Measurements from ENCODE around the gene POLR2I. TPM values are rescaled to one million over a fixed set of nuclear protein-coding genes. Genes with fewer than 3 reads are reported as not detected.

The POLR2I gene
- total RNA-seq, 2 experiments from 2014 or later, result 68.4 to 76.5 TPM

DNA sequence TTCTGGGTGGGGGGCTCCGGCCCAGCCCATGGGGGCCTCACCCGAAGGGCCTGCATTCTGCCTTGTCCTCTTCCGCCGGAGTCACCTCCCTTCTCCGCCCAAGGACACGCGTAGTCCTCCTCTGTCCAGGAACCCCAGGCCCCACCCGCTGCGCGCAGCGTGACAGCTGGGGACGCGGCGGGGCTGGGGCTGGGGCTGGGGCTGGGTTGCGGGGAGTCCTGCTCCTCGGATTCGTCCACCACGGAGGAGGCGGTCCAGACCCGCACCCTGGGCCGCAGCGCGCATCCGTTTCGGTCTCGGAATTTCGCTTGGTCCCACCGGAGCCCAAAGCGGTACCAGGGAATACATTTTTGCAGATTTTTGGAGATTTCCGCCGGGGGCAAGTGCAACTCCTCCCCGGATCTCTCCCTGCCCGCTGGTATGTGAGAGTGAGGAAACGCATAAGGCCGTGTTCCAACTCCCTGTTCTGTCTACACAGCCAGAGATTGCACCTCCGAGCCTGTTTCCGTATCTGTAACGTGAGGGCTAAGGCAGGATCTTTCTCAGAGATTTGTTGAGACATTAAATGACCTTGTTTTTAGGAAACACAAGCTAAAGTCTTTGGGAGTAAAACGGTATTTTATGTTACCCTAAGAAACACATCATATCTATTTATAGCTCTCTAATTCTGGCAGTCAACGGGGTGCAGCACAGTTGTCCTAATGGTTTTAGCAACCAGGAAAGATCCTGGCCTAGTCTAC is 37.8 kb upstream of the POLR2I start, which contains the start of gene COX7A1:
Gene COX7A1 (minus strand): TSS at position 96 of the 740 bp plus-strand sequence. CDS start 40 bp downstream, at position 56.
- no peak for TF ChIP-seq CTCF (IDR thresholded peaks at IDR 0.05)
- H3K4me1 Mint-ChIP-seq (ENCODE audit: low read depth), result no peaks in the 10 kb centered on the region
- H3K27me3 Mint-ChIP-seq, result no peaks in the 10 kb centered on the region
- ChIA-PET CTCF (interaction anchor here (2.2 to 2.3 kb wide), 2 partner anchors 17 to 25 kb away, joined by 9 to 12 read pairs; no protein-coding TSS in a partner anchor), POLR2A (interaction anchor here (0.9 to 1.0 kb wide), 2 partner anchors 8 to 22 kb away, joined by 3 read pairs; no protein-coding TSS in a partner anchor)
- H3K36me3 Mint-ChIP-seq (ENCODE audit: low read depth), result peaks cover 21% of the 10 kb centered on the region
- intact Hi-C loops (cut with micrococcal nuclease), result no loop called here
- H3K27ac Mint-ChIP-seq, result no peak within 1 kb of the TSS
- ATAC-seq, result no peak
- no peak for DNase-seq
- H3K4me3 Mint-ChIP-seq, result no peak within 1 kb of the TSS
- no peaks in the 10 kb centered on the region for H3K9me3 Mint-ChIP-seq

DNA sequence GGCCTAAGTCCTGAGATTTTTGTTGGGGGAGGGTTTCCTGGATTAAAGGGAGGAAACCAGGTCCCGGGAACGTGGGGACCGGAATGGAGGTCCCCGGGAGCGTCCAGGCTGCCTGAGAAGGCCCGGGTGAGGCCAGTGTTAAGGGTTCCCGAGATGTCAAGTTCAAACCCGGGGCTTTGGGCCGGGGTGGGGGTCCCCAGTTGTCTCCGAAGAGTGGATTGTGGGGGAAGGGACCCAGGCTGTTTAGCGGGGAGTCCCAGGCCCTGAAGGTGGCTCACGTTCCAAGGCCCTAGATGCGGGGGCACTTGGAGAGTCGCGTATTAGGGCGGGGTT is 37.3 kb upstream of the POLR2I start:
- no peak for ATAC-seq
- intact Hi-C loops (cut with micrococcal nuclease), result no loop called here
- H3K27me3 Mint-ChIP-seq, result no peaks in the 10 kb centered on the region
- no peak overlapping the region for H3K27ac Mint-ChIP-seq
- no peak for DNase-seq
- CTCF ChIA-PET, result no interaction called here
- no peak for TF ChIP-seq CTCF (IDR thresholded peaks at IDR 0.05)
- H3K4me1 Mint-ChIP-seq (ENCODE audit: low read depth), result no peaks in the 10 kb centered on the region
- no peak overlapping the region for H3K4me3 Mint-ChIP-seq
- POLR2A ChIA-PET, result no interaction called here
- H3K9me3 Mint-ChIP-seq, result no peaks in the 10 kb centered on the region
- peaks cover 23% of the 10 kb centered on the region for H3K36me3 Mint-ChIP-seq (ENCODE audit: low read depth)

GRCh38 chr19:36151144-36152018 is 36.7 kb upstream of the POLR2I start:
- CTCF ChIA-PET, result interaction anchor here (0.6 kb wide), 1 partner anchor 18 kb away, joined by 3 read pairs; no protein-coding TSS in a partner anchor
- H3K4me1 Mint-ChIP-seq (ENCODE audit: low read depth), result no peaks in the 10 kb centered on the region
- H3K27me3 Mint-ChIP-seq, result no peaks in the 10 kb centered on the region
- no peak overlapping the region for H3K27ac Mint-ChIP-seq
- peaks cover 27% of the 10 kb centered on the region for H3K36me3 Mint-ChIP-seq (ENCODE audit: low read depth)
- DNase-seq (no peak), ATAC-seq (no peak)
- H3K4me3 Mint-ChIP-seq, result no peak overlapping the region
- POLR2A ChIA-PET, result interaction anchor here (0.6 kb wide), 1 partner anchor 45 kb away, joined by 3 read pairs; no protein-coding TSS in a partner anchor
- TF ChIP-seq CTCF (IDR thresholded peaks at IDR 0.05), result no peak
- no peaks in the 10 kb centered on the region for H3K9me3 Mint-ChIP-seq
- intact Hi-C loops (cut with micrococcal nuclease), result no loop called here

GRCh38 chr19:36150586-36150985 is 35.9 kb upstream of the POLR2I start:
- H3K9me3 Mint-ChIP-seq, result no peaks in the 10 kb centered on the region
- ATAC-seq, result no peak
- DNase-seq, result no peak
- ChIA-PET CTCF (interaction anchor here (1.1 kb wide), 1 partner anchor 22 kb away, joined by 4 read pairs; no protein-coding TSS in a partner anchor), POLR2A (interaction anchor here (0.6 kb wide), 1 partner anchor 45 kb away, joined by 3 read pairs; no protein-coding TSS in a partner anchor)
- H3K27ac Mint-ChIP-seq, result no peak overlapping the region
- no peaks in the 10 kb centered on the region for H3K27me3 Mint-ChIP-seq
- intact Hi-C loops (cut with micrococcal nuclease), result no loop called here
- TF ChIP-seq CTCF (IDR thresholded peaks at IDR 0.05), result no peak
- no peak overlapping the region for H3K4me3 Mint-ChIP-seq
- no peaks in the 10 kb centered on the region for H3K4me1 Mint-ChIP-seq (ENCODE audit: low read depth)
- H3K36me3 Mint-ChIP-seq (ENCODE audit: low read depth), result peaks cover 35% of the 10 kb centered on the region

Measured in activated CD8-positive, alpha-beta T cell treated with anti-CD3 and anti-CD28 coated beads for 36 hours (primary cell).